Hematopoietic multipotent progenitor cell treated with erythropoietin and hydrocortisone succinate and interleukin-3 and kit ligand, for 8 days (in vitro differentiated cells): ENCODE data around the gene UNC13A.

Experiments used
- DNase-seq: peaks from one replicate; pipeline ENCODE4 v3.0.0-alpha.2; 2015

Gene UNC13A

GRCh38 chr19:17687857-17688784 is at the start of gene UNC13A:
Gene UNC13A (minus strand): TSS chr19:17688354. CDS start chr19:17688199, 155 bp downstream.
- DNase-seq = peak; percentile 31

GRCh38 chr19:17737690-17738153 is 49.6 kb upstream of the UNC13A start:
- DNase-seq = no peak

GRCh38 chr19:17735410-17735809 is 47.3 kb upstream of the UNC13A start:
- DNase-seq = no peak

GRCh38 chr19:17734146-17734545 is 46.0 kb upstream of the UNC13A start:
- no peak for DNase-seq

- no peak for DNase-seq
Measured at GRCh38 chr19:17733127-17733526, 45.0 kb upstream of the UNC13A start.

GRCh38 chr19:17727843-17728242 is 39.7 kb upstream of the UNC13A start:
- DNase-seq = no peak

- DNase-seq = no peak
Measured at GRCh38 chr19:17726964-17727773, 39.0 kb upstream of the UNC13A start.

- no peak for DNase-seq
Measured at GRCh38 chr19:17726136-17726741, 38.1 kb upstream of the UNC13A start.

- DNase-seq = no peak
Measured at GRCh38 chr19:17725422-17726078, 37.4 kb upstream of the UNC13A start.

- DNase-seq = no peak
Measured at GRCh38 chr19:17724655-17725054, 36.5 kb upstream of the UNC13A start.

GRCh38 chr19:17722655-17723240 is 34.6 kb upstream of the UNC13A start:
- no peak for DNase-seq

GRCh38 chr19:17721821-17722220 is 33.7 kb upstream of the UNC13A start:
- no peak for DNase-seq

- DNase-seq = no peak
Measured at GRCh38 chr19:17721111-17721628, 33.0 kb upstream of the UNC13A start.

GRCh38 chr19:17720440-17720839 is 32.3 kb upstream of the UNC13A start:
- DNase-seq = no peak

GRCh38 chr19:17719730-17720400 is 31.7 kb upstream of the UNC13A start:
- no peak for DNase-seq

- peak; percentile 42 for DNase-seq
Measured at GRCh38 chr19:17718947-17719711, 31.0 kb upstream of the UNC13A start, which contains the start of gene MAP1S. Gene MAP1S (plus strand): TSS chr19:17719480. CDS start chr19:17719503, 23 bp downstream.

GRCh38 chr19:17718550-17718946 is 30.4 kb upstream of the UNC13A start:
- DNase-seq = no peak

- peak; percentile 9 for DNase-seq
Measured at GRCh38 chr19:17716309-17716929, 28.3 kb upstream of the UNC13A start.

- no peak for DNase-seq
Measured at GRCh38 chr19:17711851-17712250, 23.7 kb upstream of the UNC13A start.

GRCh38 chr19:17706750-17707181 is 18.6 kb upstream of the UNC13A start:
- DNase-seq = no peak
